ENCODE measurements around the gene PIGU. TPM values are rescaled to one million over a fixed set of nuclear protein-coding genes. Genes with fewer than 3 reads are reported as not detected.
A peak's percentile ranks its signal among the peaks of the same experiment; 100 is the strongest.

The PIGU gene
- total and polyA plus RNA-seq, 2 of the 13 experiments (the other 11 are each of a cell fraction or from before 2014, with no cell fraction given): 45.5 to 231 TPM

- TF ChIP-seq BCL3 (CRISPR knock-in tag; IDR thresholded peaks at IDR 0.05): no peak
- no peak for TF ChIP-seq ZSCAN5A (CRISPR knock-in tag; IDR thresholded peaks at IDR 0.05; ENCODE audit: borderline replicate concordance)
- TF ChIP-seq CBX1 (IDR thresholded peaks at IDR 0.05; ENCODE audit: low read depth): no peak
- no peak for TF ChIP-seq ZNF703 (CRISPR knock-in tag; IDR thresholded peaks at IDR 0.05; ENCODE audit: borderline replicate concordance)
These were observed 119.0 kb downstream of the PIGU start (continued) for GRCh38 chr20:34557936-34558319.

GRCh38 chr20:34553366-34553867, 123.5 kb downstream of the PIGU start:
- ChIA-PET CTCF (ENCODE audit: low intra/inter-chr PET ratio, low total read pairs) (no interaction called here), POLR2A (no interaction called here)
- ATAC-seq (peak; percentile 47), DNase-seq (ENCODE audit: low spot score) (no peak), FAIRE-seq (no peak)
- intact Hi-C loops (cut with micrococcal nuclease; ENCODE audit: unreplicated experiment) (no loop called here), in situ Hi-C loops (cut with HindIII; ENCODE audit: extremely low pct_ligation_motif_present, low pct_unique_long_range_greater_than_20kb) (no loop called here)
- Histone ChIP-seq H3K4me1 (ENCODE audit: insufficient read depth, low read length) (peaks cover 24% of the 10 kb centered on the region), H3K9ac (ENCODE audit: insufficient read depth, low read depth, low read length) (no peak overlapping the region), H3K36me3 (replicated peaks in 1 of 2; ENCODE audit: control insufficient read depth in 1 of 2, insufficient read depth in 2 of 2, low read length in 2 of 2) (no peaks in the 10 kb centered on the region), H3K4me3 (replicated peaks in 1 of 3; ENCODE audit: insufficient read depth in 1 of 3, low read depth in 2 of 3, low read length in 3 of 3) (no peak overlapping the region), H3K9me3 (ENCODE audit: low read length) (no peaks in the 10 kb centered on the region), H3K27ac (ENCODE audit: extremely low read length, insufficient read depth, low read length) (no peak overlapping the region), H2AFZ (ENCODE audit: low read length) (no peak overlapping the region), H3K27me3 (ENCODE audit: control insufficient read depth in 1 of 2, insufficient read depth in 2 of 2, low read length in 2 of 2) (no peaks in the 10 kb centered on the region), H4K20me1 (ENCODE audit: insufficient read depth, low read length) (no peaks in the 10 kb centered on the region), H3K4me2 (ENCODE audit: low read depth, low read length) (peak overlapping the region; percentile 5; the same call in 1 of the 2 replicates), H3K79me2 (ENCODE audit: insufficient read depth, low read length) (no peaks in the 10 kb centered on the region)
- 11% methylated on average over 4 of the region's 4 CpGs for WGBS (ENCODE audit: low lambda C conversion rate)
- BruUV-seq (replicated peaks): no TSS peak
- no peak for TF ChIP-seq ZBTB4 (CRISPR knock-in tag; IDR thresholded peaks at IDR 0.05; ENCODE audit: borderline replicate concordance)
- no peak for TF ChIP-seq CC2D1A (CRISPR knock-in tag; IDR thresholded peaks at IDR 0.05)
- TF ChIP-seq KDM3A (CRISPR knock-in tag; IDR thresholded peaks at IDR 0.05; ENCODE audit: low read depth): no peak
- no peak for TF ChIP-seq MTERF4 (CRISPR knock-in tag; IDR thresholded peaks at IDR 0.05)
- no peak for TF ChIP-seq POLR2AphosphoS5 (IDR thresholded peaks at IDR 0.05; ENCODE audit: low read depth, low read length)
- TF ChIP-seq SIN3B (IDR thresholded peaks at IDR 0.05; ENCODE audit: low read length): no peak
- peak; percentile 10 for TF ChIP-seq TEAD3 (CRISPR knock-in tag; optimal IDR thresholded peaks at IDR 0.05; ENCODE audit: borderline replicate concordance)
- peak; percentile 53; the same call in 1 of the 2 replicates for TF ChIP-seq ZFP91 (CRISPR knock-in tag; IDR thresholded peaks at IDR 0.05; ENCODE audit: borderline replicate concordance)
- no peak for TF ChIP-seq MNT (IDR thresholded peaks at IDR 0.05)
